GM18520 (cell line): Measurements from ENCODE around the gene CDH13.

ENCODE experiments used
- ATAC-seq: cut with Tn5 transposase; IDR thresholded peaks from one replicate; pipeline ENCODE4 v1.9.1; 2021; ENCODE audit not compliant: unreplicated experiment

CDH13 gene

DNA sequence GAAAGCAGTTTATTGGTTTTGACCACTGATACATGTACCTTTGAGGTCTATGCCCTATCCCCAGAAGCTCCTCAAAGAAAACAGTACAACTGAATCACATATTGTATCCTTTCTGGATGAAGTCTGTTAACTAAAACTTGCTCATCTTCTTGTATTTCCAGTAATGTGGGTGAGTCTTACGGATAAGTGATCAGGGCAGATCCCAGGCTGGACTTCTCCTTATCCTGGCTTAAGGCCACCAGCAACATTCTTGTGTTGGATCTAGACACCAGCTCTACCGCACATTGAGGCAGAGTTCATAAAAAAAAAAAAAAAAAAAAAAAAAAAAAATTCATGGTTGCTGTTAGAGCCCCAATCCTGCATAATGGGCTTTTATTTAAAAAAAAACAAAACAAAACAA, 644.4 kb downstream of the CDH13 start:
- ATAC-seq: no peak

DNA sequence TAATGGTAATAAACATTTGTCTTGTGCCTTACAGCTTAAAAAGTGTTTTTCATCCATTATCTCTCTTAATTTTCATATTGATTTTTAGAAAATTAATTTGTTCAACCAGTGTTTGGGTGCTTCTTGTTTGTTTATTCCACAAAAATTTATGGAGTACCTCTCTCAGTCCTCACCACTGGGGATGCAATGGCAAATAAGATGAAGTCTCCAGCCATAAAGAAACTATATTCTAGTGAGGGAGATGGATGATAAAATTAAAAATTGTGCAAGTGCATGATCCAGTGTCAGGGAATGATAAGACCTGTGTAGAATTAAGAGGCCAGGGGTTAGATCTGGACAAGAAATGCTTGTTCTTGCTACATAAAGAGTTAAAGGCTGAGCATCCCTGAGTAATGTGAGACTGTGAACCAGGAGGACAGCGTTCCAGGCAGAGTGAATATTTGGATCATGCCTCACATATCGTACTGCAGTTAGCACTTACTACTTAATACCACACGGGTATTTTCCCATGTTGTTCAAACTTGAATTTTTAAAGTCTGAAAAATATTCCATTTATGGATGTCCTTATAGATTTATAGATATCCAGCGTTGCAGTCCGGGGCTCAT, 645.3 kb downstream of the CDH13 start:
- no peak for ATAC-seq

DNA sequence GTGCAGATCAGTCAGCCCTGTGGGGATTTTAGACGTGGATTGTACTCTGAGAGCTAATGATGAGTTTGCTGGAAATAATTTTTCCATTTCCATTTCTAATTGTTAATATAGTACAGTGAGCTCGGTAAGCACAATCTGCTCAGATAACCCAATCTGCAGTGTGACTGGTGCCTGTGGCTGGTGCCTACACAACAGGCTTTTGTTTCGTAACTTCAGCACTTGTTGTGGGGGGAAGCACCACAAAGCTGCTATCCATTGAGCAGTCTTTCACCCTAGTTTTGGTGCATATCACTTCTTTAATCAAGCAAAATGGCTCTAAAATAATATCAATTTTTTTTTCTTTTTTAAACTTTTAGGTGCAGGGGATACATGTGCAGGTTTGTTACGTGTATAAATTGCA, 646.1 kb downstream of the CDH13 start:
- ATAC-seq: no peak

DNA sequence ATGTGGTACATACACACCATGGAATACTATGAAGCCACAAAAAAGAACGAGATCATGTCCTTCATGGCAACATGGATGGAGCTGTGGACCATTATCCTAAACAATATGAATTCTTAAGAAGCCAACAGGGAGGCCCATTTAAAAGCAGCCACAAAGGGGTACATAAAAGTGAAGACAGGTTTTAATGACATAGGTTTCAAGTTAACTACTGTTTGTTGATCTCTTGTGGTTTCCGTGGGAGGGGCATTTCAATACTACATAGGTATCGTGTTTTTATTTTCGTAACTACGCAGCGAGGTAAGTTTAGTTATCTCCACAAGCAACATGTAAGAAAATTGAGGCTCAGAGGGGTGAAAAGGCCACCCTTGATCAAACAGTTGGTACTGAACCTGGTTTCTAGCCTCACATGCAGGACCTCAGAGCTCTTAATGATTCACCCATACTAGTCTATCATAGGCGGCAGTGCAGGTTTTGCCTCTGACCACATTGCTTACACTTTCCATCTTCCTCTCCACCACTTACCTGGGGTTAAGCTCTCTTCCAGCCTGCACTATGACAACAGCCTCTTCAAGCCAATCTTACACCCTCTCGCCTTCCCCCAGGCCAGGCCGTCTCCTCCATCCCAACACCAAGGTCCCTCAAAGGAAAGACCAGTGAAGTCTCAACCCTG, 646.9 kb downstream of the CDH13 start:
- no peak for ATAC-seq

DNA sequence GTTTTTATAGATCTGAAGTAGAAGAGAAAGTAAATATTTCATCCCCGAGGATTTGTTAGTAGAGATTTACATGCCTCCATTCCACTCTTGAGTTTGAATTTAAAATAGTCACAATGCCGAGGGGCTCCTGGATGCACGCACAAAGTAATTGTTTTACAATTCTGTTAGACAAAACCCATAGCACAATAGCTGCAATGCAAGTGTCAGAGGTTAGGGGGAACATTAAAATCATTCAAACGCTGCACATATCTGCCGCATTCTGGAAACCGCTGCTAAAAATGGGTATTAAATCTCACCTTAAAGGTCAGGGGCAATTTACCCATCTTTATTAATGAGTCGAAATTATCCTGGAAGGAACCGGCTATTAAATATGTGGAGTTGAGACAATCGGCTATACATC, 652.5 kb downstream of the CDH13 start:
- ATAC-seq: no peak

DNA sequence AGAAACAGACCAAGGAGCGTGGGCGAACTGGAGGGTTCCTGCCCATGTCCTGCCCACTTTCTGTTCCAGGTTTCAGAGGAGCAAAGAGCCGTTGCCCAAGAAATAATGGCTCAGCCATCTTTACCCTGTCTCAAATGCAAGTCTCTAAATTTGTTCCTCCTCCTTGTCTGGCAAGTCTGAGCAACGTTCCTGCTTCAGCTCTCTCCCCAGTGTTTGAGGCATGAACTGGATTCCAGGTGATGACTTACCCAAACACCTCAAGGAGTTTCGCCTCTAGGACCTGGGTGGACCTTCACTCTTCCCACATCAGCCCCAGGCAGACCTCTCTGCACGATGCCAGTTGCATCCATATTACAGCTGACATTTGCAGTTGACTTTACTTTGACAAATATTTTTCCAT, 659.2 kb downstream of the CDH13 start:
- no peak for ATAC-seq

DNA sequence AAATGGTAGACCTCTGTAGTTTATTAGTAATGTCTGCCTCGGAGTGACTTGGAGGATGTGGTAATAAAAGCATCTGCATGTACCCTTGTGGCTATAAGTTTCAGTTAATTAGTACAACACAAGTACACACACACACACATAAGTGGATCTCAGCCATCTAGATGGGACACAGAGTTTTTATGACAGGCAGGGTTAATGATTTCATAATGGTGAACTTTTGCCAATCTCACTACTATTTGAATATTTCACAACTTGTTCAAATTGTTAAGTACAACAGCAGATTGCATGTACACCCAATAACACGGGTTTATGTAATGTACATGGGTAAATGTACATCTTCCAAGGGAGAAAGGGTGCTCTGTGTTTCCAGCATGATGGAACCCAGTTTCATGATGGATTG, 669.7 kb downstream of the CDH13 start:
- no peak for ATAC-seq

DNA sequence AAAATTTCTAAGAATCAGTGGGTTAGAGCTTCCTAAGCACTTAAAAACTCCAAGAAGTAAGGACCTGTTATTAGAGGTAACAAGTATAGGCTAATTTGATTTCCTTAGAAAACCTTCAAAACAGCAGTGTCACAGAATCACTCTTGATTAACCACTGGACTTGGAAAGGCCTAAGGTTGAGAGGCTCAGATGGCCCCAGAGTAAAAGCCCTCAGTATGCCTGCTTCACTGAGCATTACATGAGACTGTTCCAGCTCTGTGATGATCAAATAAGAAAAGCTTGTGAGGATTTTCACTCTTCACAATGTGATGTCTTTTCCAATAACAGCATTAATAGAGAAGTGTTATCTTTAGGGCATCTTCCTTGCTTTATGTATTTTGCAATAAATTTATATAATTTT, 671.8 kb downstream of the CDH13 start:
- ATAC-seq: no peak

DNA sequence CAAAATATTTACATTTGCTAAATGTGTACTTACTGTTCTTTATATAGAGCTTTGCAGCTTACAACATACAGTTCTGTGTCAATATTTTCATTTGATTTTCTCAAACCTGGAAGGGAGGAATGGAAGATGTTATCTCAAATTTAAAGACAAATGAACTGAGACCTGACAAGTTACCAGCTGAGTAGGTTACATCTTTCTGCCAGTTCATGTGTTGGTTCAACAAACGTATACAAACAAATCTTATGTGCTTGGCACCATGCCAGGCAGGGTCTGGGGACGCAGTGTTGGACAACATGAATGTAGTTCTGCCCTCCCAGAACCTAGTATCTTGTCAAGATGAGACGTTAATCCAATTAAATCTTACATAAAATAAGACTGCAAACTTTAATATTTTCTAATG, 673.6 kb downstream of the CDH13 start:
- ATAC-seq: no peak

DNA sequence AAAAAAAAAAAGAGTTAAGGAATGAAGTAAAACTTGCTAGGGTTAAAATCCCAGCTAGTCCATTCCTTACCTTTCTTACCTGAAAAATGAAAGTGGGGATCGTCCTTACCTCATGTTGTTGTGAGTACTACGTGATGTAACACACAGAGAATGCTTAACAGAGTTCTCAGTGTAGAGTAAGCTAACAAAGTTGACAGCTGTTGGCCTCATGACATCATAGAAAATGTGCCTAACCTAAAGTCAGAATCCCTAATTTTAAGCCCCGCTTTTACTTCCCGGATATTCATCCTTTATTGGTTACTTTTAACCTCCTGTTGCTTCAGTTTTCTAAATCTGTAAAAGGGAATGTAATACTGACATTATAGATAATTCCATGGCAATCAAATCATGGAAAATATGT, 675.2 kb downstream of the CDH13 start:
- ATAC-seq: no peak

DNA sequence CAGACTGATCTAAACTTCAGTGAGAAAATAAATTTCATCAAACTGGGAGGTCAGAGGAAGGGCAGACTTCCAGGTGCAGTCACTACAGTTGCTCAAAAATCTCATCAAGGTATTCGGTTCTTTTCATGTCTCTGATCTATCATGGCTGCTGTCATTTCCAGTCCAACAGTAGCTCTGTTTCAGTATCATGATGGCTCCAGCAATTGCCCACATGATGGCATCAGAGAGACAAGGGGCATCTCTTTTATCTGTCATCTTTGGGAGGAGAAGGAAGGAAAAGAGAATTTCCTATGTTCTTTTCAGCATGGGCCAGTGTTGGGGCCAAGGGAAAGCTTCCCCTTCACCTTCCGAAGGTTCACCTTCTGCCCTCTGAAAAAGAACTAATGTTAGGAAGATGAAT, 676.1 kb downstream of the CDH13 start:
- no peak for ATAC-seq

DNA sequence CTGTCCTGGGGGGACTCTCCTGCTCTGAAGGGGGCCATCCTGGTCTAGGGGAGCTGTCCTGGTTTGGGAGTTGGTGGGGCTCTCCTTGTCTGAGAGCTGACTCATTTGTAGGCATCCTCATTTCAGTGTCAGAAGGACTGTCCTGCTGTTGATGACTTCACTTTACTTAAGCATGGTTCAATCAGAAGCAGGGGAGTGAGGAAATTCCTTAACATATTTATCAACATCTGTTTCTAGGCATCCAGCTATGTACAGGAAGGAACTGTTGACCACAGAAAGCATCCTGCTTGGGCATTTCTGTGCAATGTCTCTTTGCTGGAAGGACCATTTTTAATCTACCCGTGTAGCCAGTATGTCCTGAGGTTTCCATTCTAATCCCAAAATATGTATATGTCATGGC, 678.3 kb downstream of the CDH13 start:
- ATAC-seq: no peak

DNA sequence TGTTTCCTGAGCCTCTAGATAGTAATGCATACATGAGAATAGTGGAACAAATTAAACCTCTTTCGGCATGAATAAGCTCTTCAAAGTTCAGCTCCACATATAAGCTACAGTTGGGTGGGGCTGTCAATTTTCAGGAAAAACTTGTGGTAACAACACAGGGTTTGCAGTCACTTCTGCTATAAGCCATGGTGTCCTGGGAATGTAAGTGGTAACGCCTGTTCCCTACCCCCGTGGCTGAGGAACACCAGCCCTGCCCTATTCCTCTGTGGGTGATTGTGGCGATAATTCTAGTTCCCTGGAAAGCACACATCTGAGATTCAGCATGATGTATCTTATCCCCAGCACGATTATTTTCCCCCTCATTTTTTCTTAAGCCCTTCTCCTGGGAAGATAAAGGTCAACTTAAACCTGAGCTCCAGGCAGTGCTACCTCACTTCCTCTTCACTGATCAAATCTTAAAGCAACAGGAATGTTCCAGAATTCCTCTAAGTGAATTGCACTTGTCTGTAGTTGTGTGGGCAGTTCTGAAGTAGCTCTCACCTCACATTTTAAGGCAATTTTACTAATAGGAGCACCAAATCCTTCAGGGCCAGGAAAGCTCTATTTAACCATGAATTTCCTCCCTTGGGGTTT, 680.3 kb downstream of the CDH13 start:
- ATAC-seq: no peak

DNA sequence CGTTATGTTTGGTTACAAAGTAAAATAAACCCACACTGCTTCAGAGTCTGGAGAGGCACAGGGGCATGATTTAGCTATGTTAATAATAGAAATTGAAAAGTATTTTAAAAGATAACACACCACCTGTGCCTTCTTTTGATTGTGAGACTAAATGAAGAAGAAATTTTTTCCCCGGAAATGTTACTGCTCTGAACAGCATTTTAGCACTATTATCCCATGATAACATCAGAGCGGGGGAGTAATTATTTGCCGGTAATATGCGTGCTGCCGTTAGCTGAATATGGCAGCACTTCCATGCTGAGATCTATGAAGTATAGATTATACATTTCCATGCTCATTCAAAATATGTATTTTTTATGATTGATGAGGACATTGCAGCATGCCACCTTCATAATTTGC, 680.8 kb downstream of the CDH13 start:
- no peak for ATAC-seq

DNA sequence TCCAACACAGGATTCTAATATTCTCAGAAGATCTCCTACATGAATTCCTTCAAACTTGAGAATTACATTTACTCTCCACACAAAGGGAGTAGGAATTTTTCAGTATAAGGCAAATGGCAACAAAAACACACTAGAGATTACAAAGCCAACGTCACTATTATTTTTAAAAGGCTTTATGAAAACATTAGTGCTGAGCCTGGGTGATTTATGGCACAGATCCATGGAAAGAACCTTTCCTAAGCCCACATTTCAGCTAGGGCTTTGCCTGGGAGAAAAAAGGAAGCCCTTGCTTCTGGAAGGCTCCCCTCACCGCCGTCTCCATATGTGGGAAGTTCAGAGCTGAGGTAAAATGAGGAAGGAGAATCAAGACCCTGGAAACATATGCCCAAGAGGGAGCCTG, 681.6 kb downstream of the CDH13 start:
- no peak for ATAC-seq

DNA sequence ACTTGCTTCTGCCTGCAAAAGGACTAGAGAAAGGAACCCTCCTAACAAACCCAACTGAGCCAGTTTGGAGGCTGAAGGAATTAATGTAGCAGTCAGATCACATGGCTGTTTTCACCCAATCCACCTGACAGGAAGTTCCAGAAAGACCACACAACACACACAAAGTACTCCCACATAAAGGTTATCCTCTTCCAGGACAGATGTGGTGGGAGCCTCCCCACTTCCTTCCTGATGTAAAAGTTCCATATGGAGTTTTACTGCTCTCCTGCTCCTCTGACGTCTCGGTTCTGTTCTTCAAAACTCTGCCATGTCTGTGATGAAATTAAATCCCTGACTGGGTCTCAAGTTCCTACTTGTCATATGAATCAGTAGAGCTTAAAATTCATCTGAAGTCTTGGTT, 684.0 kb downstream of the CDH13 start:
- ATAC-seq: no peak

DNA sequence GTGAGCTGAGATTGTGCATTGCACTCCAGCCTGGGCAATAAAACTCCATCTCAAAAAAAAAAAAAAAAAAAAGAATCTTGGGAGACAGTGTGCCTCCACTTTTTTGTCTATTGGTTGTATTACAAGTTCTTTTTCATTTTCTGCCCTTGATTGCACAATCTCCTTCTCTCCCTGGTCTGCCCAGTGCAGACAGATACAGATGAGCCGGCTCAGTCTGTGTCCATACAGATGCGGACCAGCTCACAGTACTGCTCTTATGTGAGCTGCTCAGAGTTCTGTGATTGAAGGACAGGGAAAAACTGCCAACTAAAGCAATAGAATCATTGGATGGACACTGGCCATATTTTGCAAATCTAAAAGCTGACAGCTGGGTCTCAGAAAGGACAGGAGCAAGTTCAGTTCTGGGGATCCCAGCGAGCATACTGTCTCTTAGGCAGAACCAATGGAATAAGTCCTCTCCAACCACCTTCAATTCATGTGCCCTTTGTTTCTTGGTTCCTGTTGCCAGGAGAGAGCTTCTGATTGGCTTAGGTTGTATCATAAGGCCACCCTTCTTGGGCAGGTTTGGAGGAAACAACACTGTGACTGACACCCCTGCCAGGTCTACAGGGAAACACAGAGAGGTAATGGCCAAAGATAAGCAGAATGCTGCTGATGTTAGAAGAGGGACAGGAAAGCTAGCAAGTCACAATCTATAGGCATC, 685.4 kb downstream of the CDH13 start:
- no peak for ATAC-seq

DNA sequence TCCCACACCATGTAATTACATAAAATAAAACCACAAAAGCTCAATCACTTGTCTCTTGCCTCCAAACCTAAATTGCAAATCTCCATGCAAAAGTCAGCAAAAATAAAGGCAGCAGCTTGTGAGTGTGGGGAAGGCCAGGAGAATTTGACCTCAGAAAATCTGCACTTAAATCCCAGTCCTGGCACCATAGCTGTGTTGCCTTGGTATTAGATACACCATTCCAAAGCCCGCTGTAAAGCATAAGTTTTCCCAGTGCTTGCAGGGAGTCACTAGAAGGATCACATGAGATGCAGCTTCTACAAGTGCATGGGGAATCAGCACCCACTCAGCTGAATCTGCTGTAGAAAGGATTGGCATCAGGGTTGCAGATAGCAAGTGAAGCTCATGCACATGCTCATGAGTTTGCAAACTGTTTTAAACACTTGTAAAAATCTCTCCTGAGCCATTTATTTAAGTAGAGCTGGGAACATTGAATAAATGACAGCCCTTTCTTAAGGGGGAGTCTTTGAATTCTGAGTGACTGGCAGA, 686.0 kb downstream of the CDH13 start:
- no peak for ATAC-seq

DNA sequence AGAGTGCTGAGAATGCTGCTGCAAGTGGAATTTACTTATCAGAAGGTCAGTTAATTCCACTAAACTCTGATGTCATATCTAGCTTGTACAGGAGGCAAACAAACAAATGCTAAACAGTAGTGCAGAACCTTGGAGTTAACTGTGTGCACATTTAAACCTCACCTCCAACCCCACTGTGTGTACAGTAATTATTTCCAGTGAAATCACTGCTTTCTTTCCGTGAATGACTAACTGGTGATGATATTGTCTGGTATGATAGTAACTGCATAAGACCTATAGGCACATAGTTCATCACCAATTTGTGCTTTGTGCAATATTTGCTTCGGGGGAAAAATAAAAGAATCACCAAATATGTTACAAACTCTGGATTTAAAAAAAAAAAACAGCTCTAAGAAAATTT, 688.5 kb downstream of the CDH13 start:
- ATAC-seq: no peak

DNA sequence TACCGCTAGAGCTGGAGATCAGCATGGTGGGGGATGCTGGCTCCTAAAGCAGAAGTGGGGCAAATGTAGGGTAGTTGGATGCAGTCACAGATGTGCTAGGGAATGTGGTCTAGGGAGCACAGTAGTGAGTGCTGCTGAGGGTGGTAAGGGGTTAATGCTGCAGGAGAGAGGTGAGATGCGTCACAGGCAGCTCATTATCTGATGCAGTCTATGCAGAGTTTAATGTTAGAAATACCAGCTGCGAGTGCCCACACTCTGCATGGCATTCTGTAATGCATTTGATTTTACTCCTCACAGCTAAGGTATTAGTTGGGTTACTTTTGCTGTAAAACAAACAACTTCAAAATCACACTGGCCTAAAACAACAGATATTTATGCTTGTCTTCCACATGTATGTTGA, 689.7 kb downstream of the CDH13 start:
- no peak for ATAC-seq

DNA sequence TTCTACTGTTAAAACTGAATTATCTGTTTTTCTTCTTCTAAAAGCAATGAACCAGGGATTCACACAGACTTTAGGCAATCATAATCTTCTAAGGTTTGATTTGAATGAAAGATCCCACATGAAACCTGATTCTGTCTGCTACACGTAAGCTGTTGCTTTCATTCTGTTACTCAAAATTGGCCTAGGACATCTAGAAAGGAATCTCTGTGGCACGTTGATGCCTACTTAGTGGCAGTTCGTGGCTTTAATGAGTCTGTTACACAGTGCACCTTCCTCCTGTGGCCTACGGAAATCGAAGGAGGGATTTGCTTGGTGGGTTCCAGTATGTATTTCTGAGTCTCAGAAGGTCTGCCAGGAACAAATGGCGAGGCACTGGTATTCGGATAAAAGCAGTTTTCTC, 691.6 kb downstream of the CDH13 start:
- ATAC-seq: no peak

DNA sequence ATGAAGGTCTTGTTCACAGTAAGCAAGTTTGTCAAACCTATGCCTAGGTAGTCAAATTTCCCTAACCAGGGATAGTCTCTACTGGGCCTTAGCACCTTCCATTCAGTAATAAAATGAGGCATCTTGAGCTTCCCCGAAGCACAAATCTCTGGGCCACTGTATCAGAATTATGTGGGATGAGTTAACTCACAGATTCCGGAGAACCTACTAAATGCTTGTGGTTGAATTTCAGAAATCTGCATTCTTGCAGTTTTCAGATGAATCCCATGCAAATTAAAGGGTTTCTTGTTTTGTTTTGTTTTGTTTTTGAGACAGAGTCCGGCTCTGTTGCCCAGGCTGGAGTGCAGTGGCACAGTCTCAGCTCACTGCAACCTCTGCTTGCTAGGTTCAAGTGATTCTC, 702.2 kb downstream of the CDH13 start:
- no peak for ATAC-seq
